Fibroblast of lung (primary cell): ENCODE measurements around the gene TMEM184B.

Experiments used
- CTCF ChIP-seq, 2 donors: IDR thresholded peaks in 1 of 2; conservative IDR thresholded peaks in 1 of 2; 1 replicate in 1 of 2; 2 replicates in 1 of 2; pipeline ENCODE4 v1.5.1; 2011 to 2012; ENCODE audit warnings: low read length in 2 of 2, control low read depth in 1 of 2, inconsistent platforms in 1 of 2, low read depth in 1 of 2, mild to moderate bottlenecking in 1 of 2
- EZH2 ChIP-seq: IDR thresholded peaks from 2 replicates; pipeline ENCODE4 v1.5.1; 2012; ENCODE audit warnings: low read length, control low read depth, mild to moderate bottlenecking; ENCODE audit errors: missing control alignments

DNA sequence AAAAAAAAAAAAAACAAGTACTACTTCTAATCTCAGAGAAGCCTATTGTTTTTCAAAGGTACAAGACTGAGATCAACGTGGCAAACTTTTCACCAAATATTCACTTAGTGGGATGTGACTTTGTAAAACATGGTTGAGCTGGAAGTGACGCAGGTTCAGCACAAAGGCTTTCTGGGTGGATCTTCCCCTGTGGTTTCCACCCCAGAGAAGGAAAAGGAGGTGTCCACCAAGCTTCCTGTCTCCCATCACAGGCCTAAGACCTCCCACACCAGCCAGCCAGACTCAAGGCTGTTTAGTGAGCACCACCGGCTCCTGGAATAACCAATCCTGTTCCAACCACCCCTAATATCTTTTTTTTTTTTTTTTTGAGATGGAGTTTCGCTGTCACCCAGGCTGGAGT is 5.7 kb downstream of the TMEM184B start:
- TF ChIP-seq CTCF (conservative IDR thresholded peaks at IDR 0.05 in 1 of 2, IDR thresholded peaks at IDR 0.05 in 1 of 2; ENCODE audit: low read depth in 1 of 2, low read length in 2 of 2) (no peak), EZH2 (no peak)
